Sigmoid colon (tissue), 4 donors: ENCODE results near the gene CCDC127.

Source experiments
- EP300 ChIP-seq, 4 donors: sonication (generic); formaldehyde crosslinking; IDR thresholded peaks; one replicate each; pipeline ENCODE4 v1.6.1; 2017; ENCODE audit warnings: antibody characterized with exemption in 4 of 4
- POLR2AphosphoS5 ChIP-seq, 4 donors: sonication (generic); formaldehyde crosslinking; IDR thresholded peaks; one replicate each; pipeline ENCODE4 v1.6.1; 2017; ENCODE audit warnings: antibody characterized with exemption in 4 of 4
- TF ChIP-seq, protein P1 (sequence below), 4 experiments: fragments of 450-650 bp in 3 of 4; fragments of 200-600 bp in 1 of 4; IDR thresholded peaks; one replicate each; pipeline ENCODE4 v1.5.1; 2016 to 2019; ENCODE audit warnings: antibody characterized with exemption in 4 of 4, mild to moderate bottlenecking in 3 of 4, moderate library complexity in 2 of 4

GRCh38 chr5:155651-156410, 62.1 kb downstream of the CCDC127 start:
- TF ChIP-seq POLR2AphosphoS5 (IDR thresholded peaks at IDR 0.05) = no peak
- TF ChIP-seq, protein P1, sequence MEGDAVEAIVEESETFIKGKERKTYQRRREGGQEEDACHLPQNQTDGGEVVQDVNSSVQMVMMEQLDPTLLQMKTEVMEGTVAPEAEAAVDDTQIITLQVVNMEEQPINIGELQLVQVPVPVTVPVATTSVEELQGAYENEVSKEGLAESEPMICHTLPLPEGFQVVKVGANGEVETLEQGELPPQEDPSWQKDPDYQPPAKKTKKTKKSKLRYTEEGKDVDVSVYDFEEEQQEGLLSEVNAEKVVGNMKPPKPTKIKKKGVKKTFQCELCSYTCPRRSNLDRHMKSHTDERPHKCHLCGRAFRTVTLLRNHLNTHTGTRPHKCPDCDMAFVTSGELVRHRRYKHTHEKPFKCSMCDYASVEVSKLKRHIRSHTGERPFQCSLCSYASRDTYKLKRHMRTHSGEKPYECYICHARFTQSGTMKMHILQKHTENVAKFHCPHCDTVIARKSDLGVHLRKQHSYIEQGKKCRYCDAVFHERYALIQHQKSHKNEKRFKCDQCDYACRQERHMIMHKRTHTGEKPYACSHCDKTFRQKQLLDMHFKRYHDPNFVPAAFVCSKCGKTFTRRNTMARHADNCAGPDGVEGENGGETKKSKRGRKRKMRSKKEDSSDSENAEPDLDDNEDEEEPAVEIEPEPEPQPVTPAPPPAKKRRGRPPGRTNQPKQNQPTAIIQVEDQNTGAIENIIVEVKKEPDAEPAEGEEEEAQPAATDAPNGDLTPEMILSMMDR (IDR thresholded peaks at IDR 0.05) = no peak
- no peak for TF ChIP-seq EP300 (IDR thresholded peaks at IDR 0.05)
